Parathyroid adenoma (tissue), 2 donors: Measurements from ENCODE around the gene C11orf42.

Experiments used
- H2AFZ ChIP-seq: fragments of 300-600 bp; sonication (generic); one replicate; pipeline ENCODE4 v1.7.0; 2017; ENCODE audit warnings: antibody characterized with exemption, mild to moderate bottlenecking
- H3K27ac ChIP-seq: fragments of 300-600 bp; sonication (generic); one replicate; pipeline ENCODE4 v1.7.0; 2017
- H3K27me3 ChIP-seq: fragments of 300-600 bp; sonication (generic); one replicate; pipeline ENCODE4 v1.7.0; 2017; ENCODE audit warnings: low read length; ENCODE audit not compliant: control insufficient read depth, insufficient read depth
- H3K36me3 ChIP-seq: fragments of 300-600 bp; sonication (generic); one replicate; pipeline ENCODE4 v1.7.0; 2017; ENCODE audit warnings: low read length; ENCODE audit not compliant: control insufficient read depth, insufficient read depth
- H3K4me1 ChIP-seq: fragments of 300-600 bp; sonication (generic); one replicate; pipeline ENCODE4 v1.7.0; 2017; ENCODE audit warnings: control low read depth
- H3K4me2 ChIP-seq: fragments of 300-600 bp; sonication (generic); one replicate; pipeline ENCODE4 v1.7.0; 2017; ENCODE audit warnings: low read length
- H3K4me3 ChIP-seq: fragments of 300-600 bp; sonication (generic); one replicate; pipeline ENCODE4 v1.7.0; 2017; ENCODE audit warnings: low read depth, low read length
- H3K79me2 ChIP-seq: fragments of 300-600 bp; sonication (generic); one replicate; pipeline ENCODE4 v1.7.0; 2017; ENCODE audit warnings: control low read depth
- H3K9ac ChIP-seq: fragments of 300-600 bp; sonication (generic); one replicate; pipeline ENCODE4 v1.7.0; 2017; ENCODE audit warnings: mild to moderate bottlenecking
- H3K9me3 ChIP-seq: fragments of 300-600 bp; sonication (generic); one replicate; pipeline ENCODE4 v1.7.0; 2017; ENCODE audit warnings: low read length; ENCODE audit not compliant: control insufficient read depth
- TF ChIP-seq, protein P1 (sequence below): fragments of 300-600 bp; sonication (generic); IDR thresholded peaks from one replicate; pipeline ENCODE4 v1.7.0; 2017; ENCODE audit warnings: antibody characterized with exemption, mild to moderate bottlenecking
- donor health status: primary hyperparathyroidism.

C11orf42 gene

DNA sequence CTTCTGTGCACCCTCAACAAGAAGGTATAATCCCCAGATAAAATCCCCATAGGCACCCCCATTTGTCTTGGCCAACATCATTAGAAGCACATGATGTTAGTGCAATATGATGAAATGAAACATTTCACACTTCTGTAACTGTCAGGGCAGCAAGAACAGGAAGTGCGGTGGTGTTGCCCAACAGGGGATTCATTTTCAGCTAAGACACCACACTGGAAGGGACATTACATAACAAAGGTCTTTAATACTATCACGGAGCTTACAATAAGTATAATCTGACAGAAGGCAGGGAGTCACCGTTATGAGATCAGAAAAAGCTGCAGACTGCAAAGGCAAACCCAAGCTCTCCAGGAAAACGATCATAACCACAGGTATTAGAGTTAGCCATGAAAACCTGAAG is 4.4 kb upstream of the C11orf42 start:
- H3K4me2 ChIP-seq: no peak overlapping the region
- H3K27ac ChIP-seq: no peak overlapping the region
- no peaks in the 10 kb centered on the region for H3K79me2 ChIP-seq
- no peak overlapping the region for H3K9ac ChIP-seq
- H3K4me3 ChIP-seq: no peak overlapping the region
- no peaks in the 10 kb centered on the region for H3K4me1 ChIP-seq
- H3K36me3 ChIP-seq: no peaks in the 10 kb centered on the region
- H3K9me3 ChIP-seq: no peaks in the 10 kb centered on the region
- H2AFZ ChIP-seq: no peak overlapping the region
- TF ChIP-seq, protein P1, sequence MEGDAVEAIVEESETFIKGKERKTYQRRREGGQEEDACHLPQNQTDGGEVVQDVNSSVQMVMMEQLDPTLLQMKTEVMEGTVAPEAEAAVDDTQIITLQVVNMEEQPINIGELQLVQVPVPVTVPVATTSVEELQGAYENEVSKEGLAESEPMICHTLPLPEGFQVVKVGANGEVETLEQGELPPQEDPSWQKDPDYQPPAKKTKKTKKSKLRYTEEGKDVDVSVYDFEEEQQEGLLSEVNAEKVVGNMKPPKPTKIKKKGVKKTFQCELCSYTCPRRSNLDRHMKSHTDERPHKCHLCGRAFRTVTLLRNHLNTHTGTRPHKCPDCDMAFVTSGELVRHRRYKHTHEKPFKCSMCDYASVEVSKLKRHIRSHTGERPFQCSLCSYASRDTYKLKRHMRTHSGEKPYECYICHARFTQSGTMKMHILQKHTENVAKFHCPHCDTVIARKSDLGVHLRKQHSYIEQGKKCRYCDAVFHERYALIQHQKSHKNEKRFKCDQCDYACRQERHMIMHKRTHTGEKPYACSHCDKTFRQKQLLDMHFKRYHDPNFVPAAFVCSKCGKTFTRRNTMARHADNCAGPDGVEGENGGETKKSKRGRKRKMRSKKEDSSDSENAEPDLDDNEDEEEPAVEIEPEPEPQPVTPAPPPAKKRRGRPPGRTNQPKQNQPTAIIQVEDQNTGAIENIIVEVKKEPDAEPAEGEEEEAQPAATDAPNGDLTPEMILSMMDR: no peak
- H3K27me3 ChIP-seq: no peaks in the 10 kb centered on the region

DNA sequence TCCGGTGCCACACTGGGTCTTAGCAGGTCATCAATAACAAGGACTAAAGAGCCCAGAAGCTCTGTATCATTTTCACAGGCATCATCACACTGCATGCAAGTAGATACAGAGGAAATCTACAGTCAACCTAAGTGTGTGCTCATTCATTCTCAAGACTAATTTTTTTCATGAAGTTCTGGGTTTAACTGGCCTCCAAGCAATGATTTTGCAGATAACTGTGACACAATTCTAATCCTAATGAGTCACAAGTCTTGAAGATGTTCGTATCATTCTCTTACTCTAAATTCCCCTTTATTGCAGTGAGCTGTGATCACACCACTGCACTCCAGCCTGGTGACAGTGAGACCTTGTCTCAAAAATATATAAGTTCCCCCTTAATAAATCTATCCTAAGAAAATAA is 3.9 kb upstream of the C11orf42 start:
- Histone ChIP-seq H3K79me2 (no peaks in the 10 kb centered on the region), H3K27ac (no peak overlapping the region), H3K36me3 (no peaks in the 10 kb centered on the region), H3K4me2 (no peak overlapping the region), H3K9ac (no peak overlapping the region), H3K4me3 (no peak overlapping the region), H2AFZ (no peak overlapping the region), H3K4me1 (no peaks in the 10 kb centered on the region), H3K9me3 (no peaks in the 10 kb centered on the region), H3K27me3 (no peaks in the 10 kb centered on the region)
- TF ChIP-seq, protein P1: no peak

DNA sequence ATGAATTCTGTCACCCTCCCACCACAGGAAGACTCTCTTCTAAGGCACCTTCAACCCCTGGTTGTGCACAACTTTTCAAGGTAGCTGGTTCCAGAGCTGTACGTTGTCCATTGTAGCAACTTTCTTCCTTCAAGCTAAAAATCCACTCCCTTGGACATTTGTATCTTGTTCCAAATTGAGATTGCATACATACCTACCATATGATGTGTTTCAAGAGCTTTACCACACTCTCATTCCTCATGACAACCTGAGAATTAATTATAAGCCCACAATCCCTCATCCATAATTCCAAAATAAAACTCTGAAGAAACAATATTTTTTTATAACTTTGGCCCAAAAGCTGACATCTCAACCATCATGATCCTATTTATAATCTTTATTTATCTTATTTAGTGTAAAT is 3.3 kb upstream of the C11orf42 start:
- Histone ChIP-seq H3K4me3 (no peak overlapping the region), H2AFZ (no peak overlapping the region), H3K27ac (no peak overlapping the region), H3K27me3 (no peaks in the 10 kb centered on the region), H3K4me2 (no peak overlapping the region), H3K9me3 (no peaks in the 10 kb centered on the region), H3K9ac (no peak overlapping the region), H3K36me3 (no peaks in the 10 kb centered on the region), H3K4me1 (no peaks in the 10 kb centered on the region), H3K79me2 (no peaks in the 10 kb centered on the region)
- TF ChIP-seq, protein P1: no peak

DNA sequence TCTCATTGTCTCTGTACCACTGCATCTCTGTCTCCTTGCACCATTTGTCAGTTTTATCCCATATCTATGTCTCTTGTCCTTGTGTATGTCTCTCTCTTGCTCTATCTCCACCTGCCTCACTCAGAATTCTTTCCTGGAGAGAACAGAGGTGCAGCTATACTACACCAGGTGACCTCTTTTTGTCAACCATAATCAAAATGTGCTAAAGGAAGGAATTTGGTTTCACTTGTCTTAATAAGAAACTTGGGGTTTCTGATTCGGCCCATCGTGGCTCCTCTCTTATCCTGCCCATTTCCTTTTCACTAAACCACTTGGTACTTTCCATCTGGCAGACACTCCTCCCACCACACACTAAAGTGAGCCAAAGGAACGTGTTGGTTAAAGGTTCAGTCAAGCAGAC is 2.0 kb upstream of the C11orf42 start:
- Histone ChIP-seq H3K9ac (no peak overlapping the region), H3K4me3 (no peak overlapping the region), H2AFZ (no peak overlapping the region), H3K27ac (no peak overlapping the region), H3K27me3 (no peaks in the 10 kb centered on the region), H3K79me2 (no peaks in the 10 kb centered on the region), H3K36me3 (no peaks in the 10 kb centered on the region), H3K9me3 (no peaks in the 10 kb centered on the region), H3K4me2 (no peak overlapping the region), H3K4me1 (no peaks in the 10 kb centered on the region)
- TF ChIP-seq, protein P1: no peak

DNA sequence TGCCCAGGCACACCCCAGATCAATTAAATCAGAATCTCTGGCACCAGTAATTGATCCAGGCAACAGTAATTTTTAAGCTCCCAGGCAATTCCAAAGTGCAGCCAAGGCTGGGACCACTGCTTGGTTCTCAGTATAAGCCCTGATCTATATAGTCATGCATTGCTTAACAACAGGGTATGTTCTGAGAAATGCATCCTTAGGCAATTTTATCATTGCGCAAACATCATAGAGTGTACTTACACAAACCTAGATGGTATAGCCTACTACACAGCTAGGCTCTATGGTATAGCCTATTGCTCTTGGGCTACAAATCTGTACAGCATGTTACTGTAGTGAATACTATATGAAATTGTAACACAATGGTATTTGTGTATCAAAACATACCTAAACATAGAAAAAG is 651 bp upstream of the C11orf42 start:
- TF ChIP-seq, protein P1: no peak
- no peak overlapping the region for H3K4me3 ChIP-seq
- H3K9ac ChIP-seq: no peak overlapping the region
- H3K4me1 ChIP-seq: no peaks in the 10 kb centered on the region
- no peaks in the 10 kb centered on the region for H3K9me3 ChIP-seq
- no peak overlapping the region for H2AFZ ChIP-seq
- H3K4me2 ChIP-seq: no peak overlapping the region
- no peaks in the 10 kb centered on the region for H3K27me3 ChIP-seq
- H3K79me2 ChIP-seq: no peaks in the 10 kb centered on the region
- no peaks in the 10 kb centered on the region for H3K36me3 ChIP-seq
- no peak overlapping the region for H3K27ac ChIP-seq
